PFSK-1 (cell line): Measurements from ENCODE around the gene PAXX.

Source experiments
- FOXP2 ChIP-seq: optimal IDR thresholded peaks from 2 replicates; pipeline ENCODE3; 2011; ENCODE audit warnings: borderline replicate concordance, control low read depth, inconsistent platforms; ENCODE audit not compliant: insufficient read depth; ENCODE audit errors: extremely low read length, extremely low read depth
- TAF1 ChIP-seq: IDR thresholded peaks from 2 replicates; pipeline ENCODE4 v1.6.1; 2012; ENCODE audit warnings: low read length, control low read depth, borderline replicate concordance; ENCODE audit not compliant: insufficient read depth

- no peak for TF ChIP-seq TAF1
- TF ChIP-seq FOXP2 = no peak
These were observed 30.9 kb downstream of the PAXX start for GRCh38 chr9:137023157-137023556.
